GM19395 (cell line): ENCODE data around the gene SEMG2.

Experiments used
- ATAC-seq: cut with Tn5 transposase; IDR thresholded peaks from one replicate; pipeline ENCODE4 v1.9.1; 2021; ENCODE audit warnings: mild to moderate bottlenecking, moderate library complexity; ENCODE audit not compliant: unreplicated experiment

Gene SEMG2

DNA sequence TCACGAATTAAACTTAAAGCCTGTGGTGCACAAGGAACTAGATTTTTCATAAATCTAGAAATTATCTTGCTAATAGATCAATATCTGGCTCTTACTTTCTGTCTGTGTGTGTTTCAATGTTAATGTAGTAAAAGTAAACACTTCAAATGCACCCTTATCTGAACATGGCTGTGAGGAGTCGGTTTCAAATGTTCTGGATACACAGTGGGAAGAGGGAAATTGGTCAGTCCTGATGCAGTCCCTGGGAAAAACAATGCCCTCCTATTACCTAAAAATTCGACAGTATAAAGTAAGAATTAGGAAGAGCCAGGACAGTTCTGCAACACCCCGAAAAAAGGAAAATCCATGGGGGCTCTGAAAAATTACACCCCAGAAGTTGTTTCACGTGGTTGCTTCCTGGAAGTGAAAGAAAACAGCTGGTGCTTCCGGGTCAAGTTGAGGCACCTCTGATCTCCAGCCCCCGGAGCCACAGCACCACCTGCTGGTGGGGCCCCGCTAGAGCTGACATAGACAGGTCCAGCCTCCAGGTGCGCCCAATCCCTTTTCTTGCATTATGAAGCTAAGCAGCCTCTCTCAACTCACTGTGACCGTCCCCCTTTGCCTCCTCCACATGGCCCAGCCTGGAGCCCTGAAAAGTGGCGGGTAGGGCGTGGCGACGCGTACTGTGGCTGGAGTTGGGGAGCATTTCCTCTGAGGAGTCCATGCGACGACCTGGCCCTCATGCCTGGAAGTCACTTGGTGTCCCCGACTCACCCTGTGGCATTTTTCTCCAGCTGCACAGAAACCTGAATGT lies 8.3 kb downstream of the SEMG2 start:
- ATAC-seq, result no peak

DNA sequence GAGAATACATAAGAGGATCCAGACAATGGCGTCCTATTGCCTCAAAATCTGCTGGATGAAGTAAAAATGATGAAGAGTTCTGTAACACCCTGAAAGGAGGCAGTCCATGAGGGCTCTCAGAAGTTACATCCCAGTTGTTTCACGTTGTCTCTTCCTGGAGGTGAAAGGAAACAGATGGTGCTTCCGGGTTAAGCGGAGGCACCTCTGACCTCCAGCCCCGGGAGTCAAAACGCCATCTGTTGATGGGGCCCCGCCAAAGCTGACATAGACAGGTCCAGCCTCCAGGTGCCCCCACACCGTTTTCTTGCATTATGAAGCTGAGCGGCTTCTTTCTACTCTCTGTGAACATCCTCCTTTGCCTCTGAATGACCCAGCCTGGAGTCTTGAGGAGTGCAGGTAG lies 9.5 kb downstream of the SEMG2 start:
- ATAC-seq, result no peak

DNA sequence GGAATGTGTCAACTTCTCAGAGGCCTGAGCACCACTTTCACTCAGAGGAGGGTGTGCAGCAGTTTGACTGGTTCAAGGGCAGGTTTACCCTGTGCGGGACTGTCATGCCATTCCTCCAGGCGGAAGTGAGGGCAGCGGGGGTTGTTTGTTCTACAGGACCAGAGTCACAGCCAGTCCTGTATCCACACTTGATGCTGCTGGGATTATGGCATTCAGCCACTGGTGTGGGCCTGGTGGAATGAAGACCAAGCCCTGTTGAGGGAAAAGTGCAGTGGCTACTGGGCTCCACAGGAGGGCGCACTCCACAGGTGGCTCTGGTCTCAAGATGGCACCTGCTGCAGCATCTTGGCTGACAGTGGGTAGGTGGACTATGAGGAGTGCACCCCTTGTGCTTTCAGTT lies 14.8 kb downstream of the SEMG2 start:
- no peak for ATAC-seq

DNA sequence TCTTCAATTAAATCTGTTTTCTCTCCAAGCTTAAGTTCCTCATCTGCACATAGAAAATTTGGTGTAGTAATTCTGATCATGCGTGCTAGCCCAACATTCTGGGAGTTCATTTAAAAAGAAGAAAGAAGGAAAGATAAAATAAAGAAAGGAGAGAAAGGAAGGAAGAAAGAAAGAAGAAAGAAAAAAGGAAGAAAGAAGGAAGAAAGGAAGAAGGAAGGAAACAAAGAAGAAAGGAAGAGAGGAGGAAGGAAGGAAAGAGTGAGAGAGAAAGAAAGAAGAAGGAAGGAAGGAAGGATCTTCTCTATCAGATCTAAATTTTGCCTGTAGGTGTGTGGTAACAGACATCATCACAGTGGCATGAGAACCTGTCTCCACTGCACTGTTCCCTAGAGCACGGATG lies 17.0 kb downstream of the SEMG2 start:
- no peak for ATAC-seq

DNA sequence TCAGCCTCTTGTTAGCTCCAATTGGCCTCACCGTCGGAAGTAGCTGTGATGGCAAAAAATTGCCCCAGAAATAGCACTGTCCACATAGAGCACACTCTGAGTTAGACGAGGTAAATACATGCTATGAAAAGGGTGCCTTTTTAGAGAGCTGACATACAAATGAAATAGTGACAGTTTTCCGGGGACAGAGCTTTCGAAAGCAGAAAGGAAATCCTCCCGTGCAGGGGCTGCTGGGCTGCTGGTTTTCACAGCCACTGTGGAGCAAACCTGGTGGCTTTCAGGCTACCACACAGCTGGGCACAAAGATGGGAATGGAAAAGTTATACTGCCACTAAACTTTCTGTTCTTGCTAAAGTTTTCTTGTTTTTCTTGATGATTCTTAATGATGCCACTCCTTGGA lies 24.9 kb downstream of the SEMG2 start:
- no peak for ATAC-seq

DNA sequence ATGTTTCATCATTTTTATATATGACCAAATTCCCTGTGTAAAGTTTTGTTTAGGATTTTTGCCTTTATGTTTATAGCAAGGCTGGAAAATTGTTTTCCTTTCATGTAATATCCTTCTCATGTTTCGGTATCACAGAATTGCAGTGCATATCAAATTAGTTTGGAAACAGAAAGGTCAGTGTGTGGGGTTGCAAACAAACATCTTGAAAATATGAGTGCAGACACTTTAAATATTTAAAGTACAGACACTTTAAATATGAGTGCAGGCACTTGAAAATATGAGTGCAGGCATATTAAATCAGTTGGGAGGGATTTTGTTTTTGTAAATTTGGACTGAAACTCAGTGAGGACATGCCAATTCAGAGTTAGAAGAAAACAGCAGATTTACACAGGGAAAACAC lies 26.7 kb downstream of the SEMG2 start:
- ATAC-seq, result no peak

DNA sequence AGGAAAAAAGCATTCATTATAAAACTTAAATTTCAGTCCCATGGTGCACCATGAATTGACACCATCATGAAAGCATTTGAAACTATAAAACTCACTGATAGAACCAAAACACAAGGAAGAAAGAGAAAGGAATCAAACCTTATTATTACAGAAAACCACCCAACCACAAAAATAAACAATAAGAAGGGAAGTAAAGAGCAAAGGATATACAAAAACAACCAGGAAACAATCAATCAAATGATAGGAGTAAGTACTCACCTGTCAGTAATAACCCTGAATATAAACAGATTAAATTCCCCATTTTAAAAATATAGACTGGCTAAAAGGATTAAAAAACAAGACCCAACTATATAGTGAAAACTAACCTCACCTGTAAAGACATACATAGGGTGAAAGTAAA lies 27.4 kb downstream of the SEMG2 start:
- ATAC-seq, result no peak

DNA sequence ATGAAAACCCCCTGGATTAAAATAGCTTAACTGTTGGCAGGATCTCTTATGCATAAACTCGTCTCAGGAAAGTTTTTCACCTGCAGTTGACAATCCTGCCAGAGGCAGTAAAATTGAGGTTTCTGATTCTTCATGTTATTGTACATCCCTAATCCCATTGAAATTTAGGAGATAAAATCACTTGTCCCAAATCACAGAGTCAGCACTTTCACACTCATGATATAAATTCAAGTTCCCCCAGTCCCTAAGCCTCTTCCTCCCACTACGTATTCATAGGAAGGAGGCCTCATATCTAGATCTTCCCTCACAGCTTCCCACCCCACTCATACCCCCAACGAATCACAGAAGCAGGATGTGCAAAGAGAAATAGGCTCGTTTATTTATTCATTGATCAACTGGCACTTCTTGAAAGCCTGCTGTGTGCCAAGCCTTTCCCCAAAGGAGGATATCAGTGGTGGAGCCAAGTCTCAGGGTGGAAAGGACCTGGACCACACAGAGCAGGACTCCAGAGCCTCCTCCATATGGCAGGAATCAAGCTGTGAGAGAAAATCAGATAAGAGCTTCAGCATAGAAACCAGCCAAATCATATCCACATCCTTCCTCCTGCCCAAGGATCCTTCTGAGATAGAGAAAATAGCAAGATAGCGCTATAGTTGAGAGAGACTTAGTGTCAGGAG lies 30.8 kb downstream of the SEMG2 start:
- ATAC-seq, result no peak

DNA sequence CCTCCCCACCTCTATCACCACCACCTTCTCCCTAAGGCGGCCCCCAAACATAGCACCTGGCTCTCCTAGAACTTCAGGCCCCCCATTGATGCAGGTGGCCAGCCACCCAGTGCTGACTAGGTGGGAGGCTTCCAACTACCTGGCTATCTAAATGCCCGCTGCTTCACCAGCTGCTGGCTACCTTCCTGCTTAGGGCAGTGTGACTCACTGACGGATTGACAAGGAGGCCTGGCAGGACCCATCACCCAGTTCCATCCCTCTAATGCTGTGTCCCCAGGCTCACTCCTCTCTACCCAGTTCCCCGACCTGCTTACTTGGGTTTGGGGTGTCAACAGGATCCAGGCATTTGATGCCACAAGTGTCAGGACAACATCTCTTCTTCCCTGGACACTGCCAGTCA lies 32.1 kb downstream of the SEMG2 start:
- ATAC-seq, result no peak

DNA sequence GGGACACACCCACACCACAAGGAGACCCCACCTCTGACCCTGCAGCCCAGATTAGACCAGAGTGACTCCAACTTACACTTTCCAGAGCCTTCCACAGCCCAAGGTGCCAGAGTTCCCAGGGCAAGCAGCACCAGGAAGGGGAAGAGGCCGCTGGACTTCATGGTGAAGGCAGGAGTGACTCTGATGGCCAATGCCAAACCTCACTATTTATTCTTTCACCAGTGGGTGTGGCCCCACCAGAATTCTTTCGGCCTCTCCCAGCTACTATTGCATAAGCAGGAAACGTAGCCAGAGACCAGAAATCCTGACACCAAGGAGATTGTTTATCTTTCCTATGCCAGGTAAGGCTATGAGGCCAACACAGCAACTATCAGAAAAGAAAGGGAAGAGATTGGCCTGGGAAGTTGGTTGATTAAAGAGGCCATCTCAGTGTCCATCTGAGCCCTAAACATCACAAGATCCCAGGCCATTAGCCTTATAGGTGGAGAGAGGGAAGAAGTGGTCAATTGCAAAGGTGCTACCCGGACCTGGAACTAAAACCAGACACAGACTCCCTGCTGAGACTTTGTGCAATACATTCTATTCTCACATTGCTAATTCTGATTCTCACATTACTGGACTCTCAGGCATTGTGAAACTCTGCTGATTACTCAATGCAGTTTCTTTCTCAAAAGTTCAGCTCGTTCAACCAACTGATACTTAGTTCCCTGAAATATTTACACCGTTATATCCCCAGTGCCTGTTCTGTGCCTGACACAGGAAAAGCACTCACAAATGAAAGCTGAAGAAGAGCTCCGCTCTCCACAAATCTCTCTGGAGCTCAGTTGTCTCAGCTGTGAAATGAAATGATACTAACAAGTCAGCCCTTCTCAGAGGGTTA lies 33.5 kb downstream of the SEMG2 start, which contains the start of gene SLPI:
SLPI (minus strand) TSS at position 182 of the 880 bp plus-strand sequence; CDS start at position 161, 21 bp downstream.
- ATAC-seq, result no peak

DNA sequence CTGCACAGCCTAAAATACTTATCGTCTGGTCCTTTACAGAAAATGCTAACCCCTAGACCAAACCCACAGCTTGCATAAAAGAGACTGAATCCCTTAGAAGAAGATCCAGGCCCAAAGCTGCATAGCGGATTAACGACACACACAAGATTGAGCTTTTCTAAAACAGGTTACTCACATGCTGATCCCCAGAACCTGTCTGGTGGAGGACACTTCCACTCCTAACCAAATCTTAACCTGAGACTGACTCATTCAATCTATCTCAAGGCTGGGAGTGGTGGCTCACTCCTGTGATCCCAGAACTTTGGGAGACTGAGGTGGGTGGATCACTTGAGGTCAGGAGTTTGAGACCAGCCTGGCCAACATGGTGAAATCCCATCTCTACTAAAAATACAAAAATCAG lies 36.0 kb downstream of the SEMG2 start:
- ATAC-seq, result no peak

DNA sequence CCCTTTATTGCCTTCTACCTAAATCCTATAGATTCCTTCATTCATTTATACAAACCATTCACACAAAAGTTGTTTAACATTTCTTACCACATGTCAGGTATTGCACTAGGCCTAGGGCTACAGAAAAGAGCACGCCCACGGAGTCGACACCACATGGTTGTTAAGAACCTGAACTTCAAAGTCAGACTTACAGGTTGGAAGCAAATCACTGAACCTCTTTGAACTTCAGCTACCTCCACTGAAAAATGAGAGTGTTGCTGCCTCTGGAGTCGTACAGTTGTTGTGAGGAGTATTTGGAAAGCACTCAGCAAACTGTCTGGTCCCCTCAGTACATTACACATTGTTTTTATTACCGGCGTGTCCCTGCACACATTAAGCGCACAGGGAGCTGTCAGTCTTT lies 36.5 kb downstream of the SEMG2 start:
- ATAC-seq, result no peak

DNA sequence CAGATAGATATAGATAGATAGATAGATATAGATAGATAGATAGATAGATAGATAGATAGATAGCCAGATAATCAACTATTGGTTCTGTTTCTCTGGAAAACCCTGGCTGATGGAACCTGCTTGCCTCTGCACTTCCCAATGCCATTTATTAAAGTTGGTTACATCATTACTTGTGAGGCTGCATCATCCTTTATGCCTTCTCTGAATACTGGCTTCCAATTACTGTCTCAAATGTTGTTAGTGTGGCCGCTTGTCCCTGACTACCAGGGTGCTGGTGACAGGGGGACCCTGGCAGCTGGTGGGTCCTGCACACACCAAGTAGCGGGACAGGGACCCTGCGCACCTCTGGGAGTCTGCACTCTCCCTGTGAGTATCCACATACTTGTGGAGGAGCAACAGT lies 37.1 kb downstream of the SEMG2 start:
- ATAC-seq, result no peak

DNA sequence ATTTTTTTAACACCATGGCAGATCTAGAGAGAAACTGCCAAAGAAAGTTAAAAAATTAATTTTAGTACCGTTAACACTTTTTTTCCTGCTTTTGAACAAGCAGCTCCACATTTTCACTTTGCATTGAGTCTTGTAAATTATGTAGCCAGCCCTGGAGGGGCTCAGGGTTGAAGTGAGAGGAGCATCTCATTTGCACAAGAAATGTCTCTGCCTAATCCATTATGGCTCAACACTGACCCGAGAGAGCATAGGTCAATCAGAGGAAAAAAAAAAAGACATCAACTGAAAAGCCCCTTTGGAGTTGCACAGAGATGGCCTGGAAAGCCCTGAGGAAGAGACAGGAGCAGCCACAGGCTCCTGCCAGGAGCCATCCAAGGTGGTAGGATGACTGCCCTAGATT lies 37.5 kb downstream of the SEMG2 start:
- no peak for ATAC-seq

DNA sequence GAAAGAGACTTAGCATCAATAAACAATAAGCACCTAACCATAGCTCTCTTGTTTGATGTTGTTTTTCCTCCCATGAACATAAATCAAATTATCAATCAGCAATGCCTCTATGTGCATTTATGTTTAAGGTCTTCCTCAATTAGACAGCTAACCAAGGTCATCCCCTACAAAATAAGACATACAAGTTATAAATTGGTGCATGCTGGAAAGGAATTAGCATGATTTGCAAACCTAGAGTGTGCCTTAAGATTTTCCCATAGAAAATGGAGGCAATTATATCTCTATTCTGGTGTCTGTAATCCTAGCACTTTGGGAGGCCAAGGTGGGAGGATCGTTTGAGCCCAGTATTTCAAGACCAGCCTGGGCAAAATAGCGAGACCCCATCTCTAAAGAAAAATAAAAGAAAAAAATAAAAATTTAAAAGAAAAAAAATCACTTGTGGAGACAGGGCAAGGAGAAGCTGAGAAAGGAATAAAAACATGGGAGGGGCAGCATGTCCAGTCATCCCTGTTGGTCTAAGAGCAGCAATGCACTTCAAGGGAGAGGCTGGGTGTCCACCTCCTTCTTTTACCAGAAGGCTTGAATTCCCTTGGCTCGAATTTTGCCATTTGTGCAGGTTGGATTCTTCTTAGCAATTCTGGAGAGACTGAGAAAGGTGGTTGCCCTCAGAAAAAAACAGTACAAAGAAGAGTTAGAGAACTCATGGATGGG lies 42.5 kb downstream of the SEMG2 start:
- no peak for ATAC-seq

DNA sequence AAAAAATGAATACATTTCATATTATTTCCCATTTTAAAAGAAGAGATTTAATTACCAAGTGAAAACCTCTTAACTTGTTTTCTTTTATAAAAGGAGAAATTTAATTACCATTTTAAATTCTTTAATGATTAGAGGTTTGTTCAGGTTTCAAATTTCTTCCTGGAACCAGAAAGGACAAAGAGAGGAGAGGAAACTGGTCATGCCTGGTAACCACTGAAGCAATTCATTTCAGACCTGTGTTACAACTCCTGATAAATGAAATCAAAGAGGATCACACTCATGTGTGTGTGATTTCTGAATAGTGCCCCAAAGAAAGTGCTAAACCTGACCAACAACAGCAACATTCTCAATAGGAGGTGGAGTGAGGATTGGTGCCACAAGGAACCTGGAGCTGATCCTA lies 45.8 kb downstream of the SEMG2 start:
- ATAC-seq, result no peak

DNA sequence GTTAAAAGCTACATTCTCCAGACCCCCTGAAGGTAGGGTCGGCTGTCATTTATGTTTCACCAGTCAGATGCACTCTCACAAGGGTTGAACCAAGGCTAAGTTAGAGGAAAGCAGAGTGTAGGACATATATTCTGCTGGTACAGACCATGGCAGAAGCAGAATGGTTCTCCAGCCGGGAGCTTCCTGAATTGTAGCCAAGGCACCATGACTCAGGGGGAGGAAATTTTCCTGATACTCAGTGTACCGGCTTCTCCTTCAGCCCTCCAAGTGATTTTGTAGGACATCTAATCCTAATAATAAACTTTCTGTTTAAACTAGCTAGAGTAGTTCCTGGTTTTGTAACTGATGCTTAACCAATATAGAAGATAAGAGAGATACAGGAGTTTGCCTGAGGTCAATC lies 47.4 kb downstream of the SEMG2 start:
- ATAC-seq, result no peak

DNA sequence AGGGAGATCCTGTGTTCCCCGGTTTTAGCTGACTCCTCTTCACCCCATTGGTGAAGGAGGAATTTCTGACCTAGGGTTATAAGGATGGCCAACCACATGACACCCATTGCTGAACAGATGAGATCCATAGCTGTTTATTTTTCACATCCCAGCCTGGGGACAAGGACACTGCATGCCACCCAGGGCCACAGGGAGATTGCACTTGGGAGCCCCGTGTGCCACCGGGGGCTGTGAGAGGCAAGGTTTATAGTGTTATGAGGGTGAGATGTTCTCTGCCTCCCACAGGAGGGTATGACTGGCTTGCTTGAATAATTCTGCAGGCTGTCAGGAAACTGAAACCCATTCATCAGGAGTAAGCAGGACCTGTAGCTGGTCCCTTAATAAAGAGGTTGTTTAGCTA lies 47.9 kb downstream of the SEMG2 start:
- ATAC-seq, result no peak

DNA sequence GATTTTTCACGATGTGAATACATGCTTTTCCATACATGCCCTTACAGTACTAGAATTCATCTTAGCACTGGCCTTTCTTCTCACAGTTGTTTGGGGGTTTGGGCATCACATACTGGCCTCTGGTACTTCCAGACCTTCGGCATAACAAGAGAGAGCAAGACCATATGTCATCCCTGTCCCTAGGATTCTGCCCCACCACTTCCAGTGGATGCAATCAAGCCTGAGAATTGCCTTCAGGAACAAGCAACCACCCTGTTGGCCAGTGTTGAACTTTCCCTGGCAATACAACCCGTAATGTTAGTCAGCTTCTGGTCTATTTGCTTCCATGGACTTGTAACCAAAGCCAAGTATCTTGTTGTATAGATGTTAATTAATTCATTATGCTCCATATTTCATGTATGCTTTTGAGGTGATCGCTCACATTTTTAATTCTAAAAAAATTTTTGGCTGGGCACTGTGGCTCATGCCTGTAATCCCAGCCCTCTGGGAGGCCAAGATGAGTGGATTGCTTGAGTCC lies 48.6 kb downstream of the SEMG2 start:
- no peak for ATAC-seq
